Right lobe of liver (tissue), 6 donors: Measurements from ENCODE around the gene RAB3B. TPM values are rescaled to one million over a fixed set of nuclear protein-coding genes. Genes with fewer than 3 reads are reported as not detected.

ENCODE experiments used
- ATAC-seq, 4 donors: fragments of 200-7000 bp; cut with Tn5 transposase; one replicate each; pipeline ENCODE4 v1.9.1; 2020; ENCODE audit warnings: mild to moderate bottlenecking in 4 of 4, moderate library complexity in 4 of 4
- DNase-seq, 3 donors: peaks; one replicate each; pipeline ENCODE4 v3.0.0-alpha.2; 2020
- H3K27ac ChIP-seq, 3 donors: fragments of 200-600 bp; one replicate each; pipeline ENCODE4 v1.8.0; 2022
- H3K27me3 ChIP-seq, 2 donors: fragments of 200-600 bp; one replicate each; pipeline ENCODE4 v1.8.0; 2022
- H3K36me3 ChIP-seq, 4 donors: fragments of 200-600 bp; sonication (generic) in 1 of 4; one replicate each; pipeline versions ENCODE4 v1.5.1 to v1.8.0; 2017 to 2022; ENCODE audit warnings: control low read depth in 1 of 4
- H3K4me1 ChIP-seq, 4 donors: fragments of 200-600 bp; sonication (generic) in 1 of 4; one replicate each; pipeline versions ENCODE4 v1.5.1 to v1.8.0; 2017 to 2022; ENCODE audit warnings: control low read depth in 1 of 4
- H3K4me3 ChIP-seq, 3 donors: fragments of 200-600 bp; one replicate each; pipeline ENCODE4 v1.8.0; 2022
- H3K9me3 ChIP-seq, 4 donors: fragments of 200-600 bp; sonication (generic) in 1 of 4; one replicate each; pipeline versions ENCODE4 v1.5.1 to v1.8.0; 2017 to 2022; ENCODE audit warnings: control low read depth in 1 of 4
- POLR2A ChIP-seq: fragments of 450-650 bp; IDR thresholded peaks from one replicate; pipeline ENCODE4 v1.6.1; 2017; ENCODE audit warnings: antibody characterized with exemption, mild to moderate bottlenecking
- WGBS: methylation state at CpG from one replicate; pipeline ENCODE4 v1.1.6; 2018; ENCODE audit warnings: low coverage, low lambda C conversion rate; ENCODE audit not compliant: insufficient coverage; ENCODE audit errors: missing lambda C conversion rate; 5-methylcytosine and 5-hydroxymethylcytosine counted together
- intact Hi-C, 2 donors: fragments of 100-400 bp; cut with DNase I; formaldehyde crosslinking; loops; one replicate each; pipeline versions ENCODE4 v1.11.2 to v1.14.1; 2022
- total RNA-seq, 6 experiments: library from RNA; depleted of rRNA in 2 of 6; stranded (reverse); fragments of >200 nt in 2 of 6; fragmentation: NEBNext Ultra II Directional in 3 of 6; extraction: Animal tissue kit (Norgen Biotek cat#: 25700) in 3 of 6; gene quantifications; one replicate each; pipeline versions ENCODE4 v1.1.0 to v1.2.4, GENCODE V29; 2016 to 2023
- TF ChIP-seq, protein P1 (sequence below), 4 donors: fragments of 200-600 bp in 3 of 4; fragments of 450-650 bp in 1 of 4; IDR thresholded peaks; one replicate each; pipeline versions ENCODE4 v1.5.1 to v1.8.0; 2016 to 2022; ENCODE audit warnings: antibody characterized with exemption in 4 of 4, mild to moderate bottlenecking in 2 of 4
- donor health status: DM: no; HTN: yes; CAD: no.
- donor health status: DM: no; HTN: no; CAD: no.
- donor health status: DM: no; HTN: no; CAD: no.
- donor health status: DM: no; HTN: yes; CAD: no.
- donor health status: DM: no; HTN: yes; CAD: no.

Gene RAB3B
- total RNA-seq, 6 experiments from 2014 or later, result 0.05 to 9.7 (median 4.4) TPM

DNA sequence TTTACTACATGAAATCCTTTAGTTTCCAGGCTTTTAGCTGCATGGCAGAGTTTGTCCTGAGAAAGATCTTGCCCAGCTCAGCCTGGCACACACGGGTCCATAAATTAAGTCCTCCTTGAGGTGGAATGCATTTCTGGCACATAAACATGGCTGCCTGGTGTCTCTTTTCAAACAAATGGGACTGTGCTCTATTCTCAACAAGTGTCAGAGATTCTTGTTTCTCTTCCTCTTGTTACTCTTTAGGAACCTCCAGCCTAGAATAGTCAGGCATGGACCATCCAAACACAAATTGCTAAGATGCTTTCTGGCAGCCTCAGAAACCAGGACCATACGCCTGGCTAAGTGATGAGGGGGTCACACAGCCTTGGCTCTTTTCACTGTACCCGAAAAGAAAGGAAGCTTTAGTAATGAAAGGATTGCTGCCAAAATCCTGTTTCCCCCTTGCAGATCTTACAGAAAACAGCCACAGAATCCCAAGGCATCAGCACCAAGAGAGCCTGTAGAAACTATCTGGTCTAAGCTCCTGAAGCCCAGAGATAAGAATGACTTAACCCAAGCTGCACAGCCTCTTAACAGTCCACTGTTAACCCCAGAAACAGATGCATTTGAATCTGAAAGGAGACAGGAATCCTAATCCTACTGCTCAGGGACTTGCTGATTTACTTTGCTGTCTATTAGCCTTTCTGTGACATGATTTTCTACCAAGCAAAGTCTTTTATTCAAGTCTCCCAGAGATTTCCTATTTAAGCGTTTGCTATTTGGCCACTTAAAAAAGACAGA is 80.1 kb downstream of the RAB3B start:
- ATAC-seq (no peak), DNase-seq (no peak)
- no peaks in the 10 kb centered on the region for H3K9me3 ChIP-seq
- H3K36me3 ChIP-seq, result no peaks in the 10 kb centered on the region
- no peak for TF ChIP-seq POLR2A
- TF ChIP-seq, protein P1, sequence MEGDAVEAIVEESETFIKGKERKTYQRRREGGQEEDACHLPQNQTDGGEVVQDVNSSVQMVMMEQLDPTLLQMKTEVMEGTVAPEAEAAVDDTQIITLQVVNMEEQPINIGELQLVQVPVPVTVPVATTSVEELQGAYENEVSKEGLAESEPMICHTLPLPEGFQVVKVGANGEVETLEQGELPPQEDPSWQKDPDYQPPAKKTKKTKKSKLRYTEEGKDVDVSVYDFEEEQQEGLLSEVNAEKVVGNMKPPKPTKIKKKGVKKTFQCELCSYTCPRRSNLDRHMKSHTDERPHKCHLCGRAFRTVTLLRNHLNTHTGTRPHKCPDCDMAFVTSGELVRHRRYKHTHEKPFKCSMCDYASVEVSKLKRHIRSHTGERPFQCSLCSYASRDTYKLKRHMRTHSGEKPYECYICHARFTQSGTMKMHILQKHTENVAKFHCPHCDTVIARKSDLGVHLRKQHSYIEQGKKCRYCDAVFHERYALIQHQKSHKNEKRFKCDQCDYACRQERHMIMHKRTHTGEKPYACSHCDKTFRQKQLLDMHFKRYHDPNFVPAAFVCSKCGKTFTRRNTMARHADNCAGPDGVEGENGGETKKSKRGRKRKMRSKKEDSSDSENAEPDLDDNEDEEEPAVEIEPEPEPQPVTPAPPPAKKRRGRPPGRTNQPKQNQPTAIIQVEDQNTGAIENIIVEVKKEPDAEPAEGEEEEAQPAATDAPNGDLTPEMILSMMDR (IDR thresholded peaks at IDR 0.05), result no peak
- H3K4me3 ChIP-seq, result no peak overlapping the region
- H3K27ac ChIP-seq, result no peak overlapping the region
- no peaks in the 10 kb centered on the region for H3K4me1 ChIP-seq
- intact Hi-C loops, result no loop called here
- 68% methylated on average over 4 of the region's 4 CpGs for WGBS
- no peaks in the 10 kb centered on the region for H3K27me3 ChIP-seq

DNA sequence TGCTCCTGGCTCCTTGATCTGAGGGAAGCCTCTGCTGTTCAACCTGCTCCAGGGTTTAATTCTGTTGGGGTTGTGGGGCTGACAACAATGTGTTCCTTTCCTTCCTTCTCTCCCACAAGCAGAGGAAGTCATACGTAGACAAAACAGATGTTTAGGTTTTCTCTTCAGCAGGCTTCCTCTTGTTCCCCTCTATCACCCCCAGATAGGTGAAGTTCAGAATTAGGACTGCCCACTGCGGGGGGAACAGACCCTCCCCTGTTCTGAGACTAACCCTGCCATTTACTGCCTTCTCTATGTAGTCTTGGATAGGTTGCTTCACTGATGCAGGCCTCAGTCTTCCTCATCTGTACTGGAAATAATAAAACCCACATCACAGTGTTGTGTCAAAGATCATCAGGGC is 82.0 kb downstream of the RAB3B start:
- no peak for TF ChIP-seq POLR2A
- TF ChIP-seq, protein P1 (IDR thresholded peaks at IDR 0.05), result no peak
- H3K4me3 ChIP-seq, result no peak overlapping the region
- ATAC-seq (no peak), DNase-seq (no peak)
- no peaks in the 10 kb centered on the region for H3K4me1 ChIP-seq
- WGBS, result 60% methylated on average over 2 of the region's 2 CpGs
- intact Hi-C loops, result loop anchor here in 1 of 2 donors (10.0 kb wide), 1 partner anchor 86 kb away; the partner anchor contains the start of gene RAB3B
- no peaks in the 10 kb centered on the region for H3K27me3 ChIP-seq
- H3K9me3 ChIP-seq, result no peaks in the 10 kb centered on the region
- H3K27ac ChIP-seq, result no peak overlapping the region
- H3K36me3 ChIP-seq, result no peaks in the 10 kb centered on the region

DNA sequence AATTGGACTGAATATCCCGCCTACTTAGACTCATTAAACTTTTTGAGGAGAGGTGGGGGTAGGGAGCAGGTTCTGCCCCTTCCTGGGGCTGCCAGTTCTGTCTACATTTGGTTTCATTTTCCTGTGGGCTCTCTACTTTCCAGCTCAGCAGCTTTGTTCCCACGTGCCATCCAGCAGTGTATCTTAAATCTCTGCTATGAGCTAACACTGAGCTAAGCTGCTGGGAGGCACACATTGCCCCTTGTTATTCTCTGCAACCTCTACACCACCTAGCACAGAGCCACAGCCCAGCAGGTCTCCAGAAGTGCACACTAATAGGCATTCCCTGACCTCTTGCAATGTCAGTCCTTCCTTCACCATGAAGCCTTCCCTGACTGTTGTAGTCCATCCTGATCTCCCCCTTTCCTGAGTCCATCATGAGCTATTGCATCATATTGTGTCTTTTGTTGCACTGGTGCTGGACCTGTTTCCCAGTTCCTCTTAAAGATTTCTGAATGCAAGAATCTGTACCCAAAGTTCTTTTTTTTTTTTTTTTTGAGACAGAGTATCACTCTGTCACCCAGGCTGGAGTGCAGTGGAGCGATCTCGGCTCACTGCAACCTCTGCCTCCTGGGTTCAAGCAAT is 83.3 kb downstream of the RAB3B start:
- intact Hi-C loops, result loop anchor here in 1 of 2 donors (10.0 kb wide), 1 partner anchor 88 kb away; the partner anchor contains the start of gene RAB3B
- TF ChIP-seq, protein P1 (IDR thresholded peaks at IDR 0.05), result no peak
- ATAC-seq (no peak), DNase-seq (no peak)
- no peak overlapping the region for H3K4me3 ChIP-seq
- H3K27ac ChIP-seq, result no peak overlapping the region
- no peaks in the 10 kb centered on the region for H3K27me3 ChIP-seq
- no peaks in the 10 kb centered on the region for H3K4me1 ChIP-seq
- H3K9me3 ChIP-seq, result no peaks in the 10 kb centered on the region
- no peaks in the 10 kb centered on the region for H3K36me3 ChIP-seq
- WGBS, result 65% methylated on average over 4 of the region's 4 CpGs

DNA sequence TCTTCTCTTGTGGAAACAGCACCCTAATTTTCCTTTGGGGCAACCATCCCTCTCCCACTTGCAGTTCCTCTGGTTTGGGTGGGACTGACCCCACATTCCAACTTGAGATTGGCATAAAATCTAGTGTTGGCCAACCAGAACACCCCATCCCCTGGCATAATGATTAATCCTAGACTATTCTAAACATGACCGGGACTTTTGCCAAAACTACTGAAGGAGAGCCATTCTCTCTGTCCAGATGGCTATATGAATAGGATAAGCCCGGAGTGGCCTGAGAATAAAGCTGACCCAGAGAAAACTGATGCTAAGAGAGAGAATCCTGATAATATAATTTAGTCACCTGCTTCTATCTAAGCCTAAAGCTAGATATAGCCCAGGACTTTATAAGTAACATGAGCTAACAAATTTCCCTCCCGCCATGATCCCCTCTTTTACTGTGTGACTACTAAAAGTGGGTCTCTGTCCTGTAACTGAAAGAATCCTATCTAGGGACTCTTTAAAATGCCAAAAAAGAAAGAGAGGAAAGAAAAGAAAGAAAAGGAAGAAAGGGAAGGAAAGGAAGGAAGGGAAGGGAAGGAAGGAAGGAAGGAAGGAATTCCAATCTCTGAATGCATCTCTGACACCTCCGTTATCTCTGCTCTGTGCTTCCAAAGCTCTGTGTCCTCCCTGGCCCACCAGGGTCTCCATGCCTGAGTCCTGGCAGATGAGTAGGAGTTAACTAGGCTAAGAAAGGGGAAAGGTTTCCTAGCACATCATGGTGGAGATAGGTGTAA is 84.0 kb downstream of the RAB3B start:
- ATAC-seq (no peak), DNase-seq (no peak)
- H3K36me3 ChIP-seq, result no peaks in the 10 kb centered on the region
- no peaks in the 10 kb centered on the region for H3K9me3 ChIP-seq
- intact Hi-C loops, result loop anchor here in 1 of 2 donors (10.0 kb wide), 1 partner anchor 88 kb away; the partner anchor contains the start of gene RAB3B
- no peaks in the 10 kb centered on the region for H3K4me1 ChIP-seq
- H3K27ac ChIP-seq, result no peak overlapping the region
- no peak overlapping the region for H3K4me3 ChIP-seq
- no peaks in the 10 kb centered on the region for H3K27me3 ChIP-seq
- TF ChIP-seq, protein P1 (IDR thresholded peaks at IDR 0.05), result no peak
- no peak for TF ChIP-seq POLR2A
- WGBS, result 64% methylated on average over 4 of the region's 4 CpGs
